ENCODE measurements around the gene RPS10. TPM values are rescaled to one million over a fixed set of nuclear protein-coding genes. Genes with fewer than 3 reads are reported as not detected.
A peak's percentile ranks its signal among the peaks of the same experiment; 100 is the strongest.
"Not testable (repeated sequence)": the region's sequence is repeated elsewhere in the genome, so short reads cannot be mapped to it uniquely, and the experiment has no call there.

The RPS10 gene
- total RNA-seq, 2 donors from 2014 or later, result 1,206 to 1,361 TPM

GRCh38 chr6:34412643-34413214 is 13.1 kb downstream of the RPS10 start:
- no peak for TF ChIP-seq POLR2A (IDR thresholded peaks at IDR 0.05)
- TF ChIP-seq CTCF (IDR thresholded peaks at IDR 0.05), result no peak
- no peaks in the 10 kb centered on the region for H3K27me3 ChIP-seq
- H3K4me1 ChIP-seq, result peaks cover 14% of the 10 kb centered on the region
- peaks cover 0 to 10% of the 10 kb centered on the region in 2 donors for H3K36me3 ChIP-seq (replicated peaks in 1 of 2; ENCODE audit: insufficient read depth in 1 of 2, low read depth in 2 of 2)
- H3K27ac ChIP-seq, result peak overlapping the region in 2 of 4 donors; percentile 10 to 14
- no peaks in the 10 kb centered on the region for H3K9me3 ChIP-seq
- DNase-seq (no peak), ATAC-seq (no peak)
- WGBS, 2 donors, result 88 to 89% methylated on average over 5 of the region's 5 CpGs
- H3K4me3 ChIP-seq, result no peak overlapping the region
- intact Hi-C loops (cut with DNase I), result loop anchor here (5.0 kb wide), 2 partner anchors 165 to 220 kb away; partner anchors contain the start of gene SMIM29

- Histone ChIP-seq H3K4me1 (peaks cover 14% of the 10 kb centered on the region), H3K27me3 (no peaks in the 10 kb centered on the region), H3K27ac (peak overlapping the region in 3 of 4 donors; percentile 10 to 23 (median 14)), H3K9me3 (no peaks in the 10 kb centered on the region), H3K4me3 (no peak overlapping the region), H3K36me3 (replicated peaks in 1 of 2; ENCODE audit: insufficient read depth in 1 of 2, low read depth in 2 of 2) (peaks cover 0 to 3% of the 10 kb centered on the region in 2 donors)
- WGBS, 2 donors, result 59 to 69% methylated on average over 5 of the region's 5 CpGs
- intact Hi-C loops (cut with DNase I), result loop anchor here (5.0 kb wide), 2 partner anchors 165 to 220 kb away; partner anchors contain the start of gene SMIM29
- ATAC-seq (no peak), DNase-seq (no peak)
- TF ChIP-seq CTCF (IDR thresholded peaks at IDR 0.05) (no peak), POLR2A (IDR thresholded peaks at IDR 0.05) (no peak)
Observed at GRCh38 chr6:34412016-34412415, 13.9 kb downstream of the RPS10 start.

- intact Hi-C loops (cut with DNase I); DNase-seq; H3K36me3 ChIP-seq (replicated peaks in 1 of 2; ENCODE audit: insufficient read depth in 1 of 2, low read depth in 2 of 2); H3K4me1 ChIP-seq; H3K27ac ChIP-seq; H3K4me3 ChIP-seq; ATAC-seq; H3K27me3 ChIP-seq; H3K9me3 ChIP-seq: not testable (repeated sequence)
- 91 to 96% methylated on average over 1 of the region's 1 CpG for WGBS, 2 donors
Observed at GRCh38 chr6:34407915-34408314, 18.0 kb downstream of the RPS10 start.

- WGBS, 2 donors, result 89 to 100% methylated on average over 6 of the region's 6 CpGs
- no peak overlapping the region for H3K4me3 ChIP-seq
- H3K9me3 ChIP-seq, result no peaks in the 10 kb centered on the region
- no peak for ATAC-seq
- TF ChIP-seq CTCF (IDR thresholded peaks at IDR 0.05) (no peak), POLR2A (IDR thresholded peaks at IDR 0.05) (no peak)
- no peaks in the 10 kb centered on the region for H3K36me3 ChIP-seq (replicated peaks in 1 of 2; ENCODE audit: insufficient read depth in 1 of 2, low read depth in 2 of 2)
- no peak for DNase-seq
- intact Hi-C loops (cut with DNase I), result no loop called here
- no peaks in the 10 kb centered on the region for H3K27me3 ChIP-seq
- no peak overlapping the region for H3K27ac ChIP-seq
- peaks cover 6% of the 10 kb centered on the region for H3K4me1 ChIP-seq
Observed at GRCh38 chr6:34396518-34396917, 29.4 kb downstream of the RPS10 start.

- no peak for ATAC-seq
- Histone ChIP-seq H3K9me3 (no peaks in the 10 kb centered on the region), H3K27ac (no peak overlapping the region), H3K4me1 (peaks cover 16% of the 10 kb centered on the region), H3K4me3 (no peak overlapping the region), H3K36me3 (replicated peaks in 1 of 2; ENCODE audit: insufficient read depth in 1 of 2, low read depth in 2 of 2) (no peaks in the 10 kb centered on the region), H3K27me3 (no peaks in the 10 kb centered on the region)
- 73 to 85% methylated on average over 3 of the region's 3 CpGs for WGBS, 2 donors
- TF ChIP-seq POLR2A (IDR thresholded peaks at IDR 0.05) (no peak), CTCF (IDR thresholded peaks at IDR 0.05) (no peak)
- intact Hi-C loops (cut with DNase I), result no loop called here
- DNase-seq, result no peak
Observed at GRCh38 chr6:34393966-34394305, 31.9 kb downstream of the RPS10 start.

Measured in body of pancreas (tissue), 4 donors.